SH-SY5Y (cell line): ENCODE data around the gene THRB.

Experiments used
- GATA2 ChIP-seq: IDR thresholded peaks from 2 replicates; pipeline ENCODE4 v1.6.1; 2011; ENCODE audit warnings: mild to moderate bottlenecking, low read depth, low read length
- GATA3 ChIP-seq: IDR thresholded peaks from 2 replicates; pipeline ENCODE4 v1.6.1; 2011; ENCODE audit warnings: low read depth, mild to moderate bottlenecking, low read length, moderate library complexity

Gene THRB

DNA sequence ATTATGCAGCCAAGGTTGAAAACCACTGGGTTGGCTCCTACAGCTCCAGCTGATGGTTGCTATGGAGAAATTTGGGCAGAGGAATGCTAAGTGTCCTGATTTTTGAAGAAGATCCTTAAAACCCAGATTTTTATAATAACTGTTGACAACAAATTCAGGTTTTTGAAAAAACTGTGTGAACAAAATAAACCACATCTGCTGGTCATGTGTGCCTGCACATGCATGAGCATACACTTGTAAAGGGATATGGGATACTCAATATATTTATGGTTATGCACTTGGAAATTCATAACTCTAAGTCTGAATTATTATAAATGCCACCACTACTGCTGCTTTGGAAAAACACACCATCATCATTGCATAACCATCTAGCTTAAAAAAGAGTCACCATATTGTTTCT is 133.7 kb downstream of the THRB start:
- no peak for TF ChIP-seq GATA3
- no peak for TF ChIP-seq GATA2

- no peak for TF ChIP-seq GATA2
- no peak for TF ChIP-seq GATA3
Observed at GRCh38 chr3:24359645-24360462, 134.8 kb downstream of the THRB start.

DNA sequence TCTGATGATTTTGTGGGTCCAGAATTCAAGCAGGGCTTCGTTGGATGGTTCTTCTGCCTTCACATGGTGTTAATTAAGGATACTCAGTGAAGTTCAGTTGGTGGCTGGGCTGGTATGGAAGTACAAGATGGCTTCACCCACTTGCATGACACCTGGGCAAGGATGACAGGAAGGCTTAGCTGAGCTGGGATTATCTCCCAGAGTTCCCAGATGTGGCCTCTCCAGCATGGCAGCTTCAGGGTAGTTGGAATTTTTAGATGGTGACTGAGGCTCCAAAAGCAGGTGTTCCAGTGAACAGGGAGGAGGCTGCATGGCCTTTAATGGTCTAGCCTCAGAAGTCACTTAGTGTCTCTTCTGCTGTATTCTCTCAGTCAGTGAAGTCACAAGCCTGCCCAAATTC is 135.5 kb downstream of the THRB start:
- TF ChIP-seq GATA3 (no peak), GATA2 (no peak)

DNA sequence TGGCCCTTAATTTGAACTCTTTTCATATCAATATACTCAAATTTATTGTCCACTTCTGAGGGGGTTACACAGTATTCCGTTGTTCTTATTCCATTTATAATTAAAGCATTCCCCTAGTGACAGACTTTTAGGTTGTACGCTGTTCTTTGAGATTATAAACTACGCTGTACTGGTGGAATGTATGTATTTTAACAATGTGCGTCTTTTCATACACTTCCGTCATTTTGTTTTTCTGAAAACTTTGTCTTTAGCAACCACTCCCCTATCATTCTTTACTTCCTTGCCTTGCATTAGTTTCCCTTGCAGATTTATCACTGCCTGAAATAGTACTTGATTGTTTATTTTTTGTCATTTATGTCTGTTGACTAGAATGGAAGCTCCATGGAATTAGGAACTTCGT is 137.0 kb downstream of the THRB start:
- no peak for TF ChIP-seq GATA3

DNA sequence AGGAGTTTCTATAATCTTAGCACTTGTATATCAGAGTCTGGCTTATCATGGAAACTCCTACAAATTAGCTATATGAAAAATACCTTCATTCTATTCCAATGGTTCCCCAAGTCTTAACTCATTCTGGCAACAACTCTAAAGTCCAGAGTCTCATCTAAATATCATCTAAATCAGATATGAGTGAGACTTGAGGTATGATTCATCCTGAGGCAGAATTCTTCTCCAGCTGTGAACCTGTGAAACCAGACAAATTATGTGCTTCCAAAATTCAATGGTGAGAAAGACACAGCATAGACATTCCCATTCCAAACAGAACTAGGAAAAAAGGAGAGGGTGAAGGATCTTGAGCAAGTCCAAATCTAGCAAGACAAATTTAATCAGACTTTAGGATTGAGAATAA is 138.8 kb downstream of the THRB start:
- TF ChIP-seq GATA3 (no peak), GATA2 (no peak)

- TF ChIP-seq GATA2 (no peak), GATA3 (no peak)
Observed at GRCh38 chr3:24354230-24354629, 140.4 kb downstream of the THRB start.

DNA sequence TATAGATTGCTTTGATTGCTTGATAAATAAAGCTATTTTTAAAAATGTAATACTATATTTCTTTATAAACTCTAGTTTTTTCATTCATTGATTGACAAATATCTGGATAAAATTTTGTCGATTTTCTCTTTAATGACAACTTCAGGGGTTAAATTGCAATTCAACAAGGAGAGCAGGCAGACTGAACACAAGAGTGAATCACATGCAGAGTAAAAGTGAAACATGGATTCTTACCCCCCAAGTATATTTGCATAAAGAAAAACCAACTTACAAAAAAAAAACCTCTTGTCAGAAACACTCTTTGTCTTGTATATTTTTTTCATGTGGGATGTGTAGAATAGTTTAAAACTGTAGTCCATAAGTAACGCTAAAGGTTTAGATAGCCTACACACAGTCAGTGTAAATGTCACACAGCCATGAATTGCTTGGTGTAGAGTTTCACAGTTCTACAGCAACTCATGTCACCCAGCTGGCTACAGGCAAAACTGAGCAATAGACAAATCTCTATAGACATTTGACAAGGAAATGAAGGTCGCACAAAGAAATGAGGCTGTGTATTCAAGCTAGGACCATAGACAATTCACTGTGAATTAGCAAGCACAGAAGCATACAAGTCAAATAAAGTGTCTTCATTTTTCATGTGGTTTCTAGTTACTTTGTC is 141.6 kb downstream of the THRB start:
- no peak for TF ChIP-seq GATA2
- TF ChIP-seq GATA3, result no peak

DNA sequence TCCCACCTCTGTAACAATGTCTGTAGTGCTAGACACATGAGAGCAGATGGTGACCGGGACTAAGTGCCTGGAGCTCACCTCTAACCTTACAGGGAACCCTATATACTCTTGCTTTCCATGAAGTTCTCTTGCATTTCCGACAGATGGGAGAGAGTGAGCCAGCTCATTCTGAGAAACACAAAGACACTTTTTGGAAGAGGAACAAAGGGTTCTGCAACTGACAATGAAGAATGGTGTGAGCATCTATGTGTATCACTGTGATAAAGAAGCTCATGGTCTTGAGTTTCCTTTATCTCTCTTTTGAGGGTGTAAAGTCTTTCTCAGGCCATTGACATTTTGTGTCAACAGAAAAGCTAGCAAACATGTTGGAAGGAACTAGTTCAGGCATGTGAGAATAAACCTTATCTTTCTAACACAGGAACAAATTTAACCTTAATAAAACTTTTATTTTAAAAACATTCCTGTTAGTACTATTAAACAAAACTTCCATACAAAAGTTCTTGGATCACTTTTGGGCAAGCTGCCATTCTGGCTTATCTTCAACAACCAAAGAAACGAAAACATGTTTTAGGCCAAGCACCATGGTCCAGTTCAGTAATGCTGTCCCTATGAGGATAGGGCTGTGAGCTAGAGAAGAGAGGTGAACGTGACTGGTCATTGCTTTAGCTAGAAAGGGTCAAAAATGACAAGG is 142.7 kb downstream of the THRB start:
- TF ChIP-seq GATA3, result no peak
- no peak for TF ChIP-seq GATA2

DNA sequence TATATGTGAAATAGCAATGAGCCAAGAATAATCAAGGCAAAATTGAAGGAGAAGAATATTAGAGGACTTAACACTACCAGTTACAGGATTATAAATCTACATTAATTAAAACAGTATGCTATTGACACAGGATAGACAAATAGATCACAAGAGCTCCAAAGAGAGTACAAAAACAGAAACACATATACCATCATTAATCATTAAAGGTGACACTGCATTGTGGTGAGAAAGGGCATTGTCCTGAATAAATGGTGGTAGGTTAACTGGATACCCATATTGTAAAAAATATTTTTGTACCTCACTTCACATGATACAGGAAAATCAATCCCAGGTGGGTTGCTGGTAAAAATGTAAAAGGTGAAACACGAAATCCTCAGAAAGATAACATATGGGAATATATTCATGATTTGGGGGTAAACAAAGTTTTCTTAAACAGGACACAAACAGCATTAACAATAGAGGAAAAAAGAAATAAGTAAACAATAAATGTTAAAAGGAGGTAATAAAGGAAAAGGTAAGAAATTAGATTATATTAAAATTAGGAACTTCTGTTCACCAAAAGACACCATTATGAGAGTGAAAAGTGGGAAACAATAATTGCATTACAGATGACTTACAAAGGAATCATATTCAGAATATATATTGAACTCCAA is 145.2 kb downstream of the THRB start:
- TF ChIP-seq GATA3, result no peak
- no peak for TF ChIP-seq GATA2

- TF ChIP-seq GATA2, result no peak
- no peak for TF ChIP-seq GATA3
Observed at GRCh38 chr3:24348348-24348747, 146.3 kb downstream of the THRB start.

GRCh38 chr3:24344784-24345439 is 149.7 kb downstream of the THRB start:
- no peak for TF ChIP-seq GATA3
- TF ChIP-seq GATA2, result no peak

DNA sequence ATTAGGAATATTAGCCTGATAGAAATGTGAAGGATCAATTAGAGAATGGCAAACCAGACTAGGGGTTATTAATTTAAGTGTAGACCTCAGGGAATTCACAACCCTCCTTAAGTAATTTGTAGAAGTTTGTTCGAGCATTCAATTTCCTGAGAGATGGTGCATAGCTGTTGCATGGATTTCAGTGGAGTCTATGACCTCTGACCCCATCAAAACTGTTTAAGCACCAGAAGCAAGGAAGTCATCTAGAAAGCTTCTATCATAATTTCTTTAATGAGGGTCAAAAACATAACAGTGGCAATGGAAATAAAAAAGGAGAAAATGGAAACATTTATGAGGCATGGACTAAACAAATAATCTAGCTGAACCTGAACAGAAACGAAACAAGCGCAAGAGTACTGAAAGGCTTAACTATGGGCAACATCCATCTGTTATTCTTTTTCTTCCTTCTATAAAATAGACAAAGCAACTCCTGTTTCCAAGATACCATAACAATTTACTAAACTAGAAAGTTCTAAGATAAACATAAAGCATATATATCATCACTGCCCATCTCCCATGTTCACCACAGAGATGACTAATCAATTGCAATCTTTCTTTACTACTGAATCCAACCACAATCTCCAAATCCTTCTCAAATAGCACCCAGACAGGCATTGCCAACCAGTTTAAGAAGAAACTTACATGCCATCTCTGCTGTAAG is 151.4 kb downstream of the THRB start:
- TF ChIP-seq GATA3 (no peak), GATA2 (no peak)

DNA sequence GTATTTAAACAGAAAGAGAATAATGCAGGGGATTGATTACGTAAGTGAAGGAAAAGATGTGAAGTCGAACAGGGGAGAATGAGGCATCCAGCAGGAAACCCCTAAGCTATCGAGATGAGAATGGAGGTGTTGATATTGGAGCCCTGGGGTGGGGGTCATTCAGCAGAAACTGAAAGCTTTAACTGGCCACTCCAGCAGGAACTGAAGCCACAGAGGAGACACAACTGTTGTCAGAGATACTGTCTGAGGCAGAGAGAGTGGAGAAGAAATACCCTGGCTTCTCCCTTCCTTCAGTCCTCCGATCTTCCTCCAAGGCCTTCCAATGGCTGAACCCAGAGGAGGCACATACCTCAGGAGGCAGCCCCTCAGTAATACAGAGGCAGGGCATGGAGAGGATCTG is 152.4 kb downstream of the THRB start:
- TF ChIP-seq GATA2 (no peak), GATA3 (no peak)
